NCI-H1930 (cell line): ENCODE results near the gene PNPLA2.

ENCODE experiments used
- DNase-seq, 2 experiments: peaks; one replicate each; lab custom pipeline; 2025; lab: John Stamatoyannopoulos, UW

PNPLA2 gene

DNA sequence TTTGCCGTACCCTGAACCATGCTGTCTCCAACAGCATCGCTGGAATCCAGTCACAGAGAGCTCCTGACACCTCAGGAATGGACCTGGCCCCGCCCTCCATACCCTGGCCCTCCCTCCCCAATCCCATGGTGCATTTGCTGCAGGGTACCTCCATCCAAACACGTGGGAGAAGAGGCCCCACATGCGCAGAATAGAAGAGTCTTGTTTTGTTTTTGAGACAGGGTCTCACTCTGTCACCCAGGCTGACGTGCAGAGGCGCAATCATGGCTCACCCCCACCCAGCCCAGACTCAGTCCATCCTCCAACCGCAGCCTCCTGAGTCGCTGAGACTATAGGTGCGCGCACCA, 2.3 kb upstream of the PNPLA2 start:
- DNase-seq = no peak

DNA sequence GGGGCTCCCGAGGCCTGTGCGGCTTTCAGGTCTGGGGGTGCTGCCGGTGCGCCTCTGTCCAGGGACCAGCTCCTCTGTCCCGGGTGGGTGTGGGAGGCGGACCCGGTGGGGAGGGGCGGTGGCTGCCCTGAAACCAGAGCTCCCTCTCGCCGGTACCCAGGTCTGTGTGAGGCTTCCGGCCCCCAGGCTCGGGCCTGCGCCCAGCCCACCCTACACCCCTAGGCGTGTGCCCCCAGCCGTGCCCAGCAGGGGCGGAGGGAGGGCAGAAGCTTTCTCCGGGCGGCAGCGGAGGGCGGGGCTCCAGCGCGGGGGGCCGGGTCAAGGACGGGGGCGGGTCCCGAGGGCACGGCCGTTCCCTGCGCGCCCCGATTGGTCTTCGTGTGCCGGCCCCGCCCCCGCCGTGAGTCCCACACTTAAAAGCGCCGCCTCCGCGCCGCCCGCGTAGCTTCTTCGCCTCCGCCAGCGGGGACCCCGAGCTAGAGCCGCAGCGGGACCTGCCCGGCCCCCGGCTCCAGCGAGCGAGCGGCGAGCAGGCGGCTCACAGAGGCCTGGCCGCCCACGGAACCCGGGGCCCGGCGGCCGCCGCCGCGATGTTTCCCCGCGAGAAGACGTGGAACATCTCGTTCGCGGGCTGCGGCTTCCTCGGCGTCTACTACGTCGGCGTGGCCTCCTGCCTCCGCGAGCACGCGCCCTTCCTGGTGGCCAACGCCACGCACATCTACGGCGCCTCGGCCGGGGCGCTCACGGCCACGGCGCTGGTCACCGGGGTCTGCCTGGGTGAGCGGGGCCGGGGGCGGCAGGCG, 616 bp downstream of the PNPLA2 start:
- DNase-seq = peak; percentile 87 to 92

DNA sequence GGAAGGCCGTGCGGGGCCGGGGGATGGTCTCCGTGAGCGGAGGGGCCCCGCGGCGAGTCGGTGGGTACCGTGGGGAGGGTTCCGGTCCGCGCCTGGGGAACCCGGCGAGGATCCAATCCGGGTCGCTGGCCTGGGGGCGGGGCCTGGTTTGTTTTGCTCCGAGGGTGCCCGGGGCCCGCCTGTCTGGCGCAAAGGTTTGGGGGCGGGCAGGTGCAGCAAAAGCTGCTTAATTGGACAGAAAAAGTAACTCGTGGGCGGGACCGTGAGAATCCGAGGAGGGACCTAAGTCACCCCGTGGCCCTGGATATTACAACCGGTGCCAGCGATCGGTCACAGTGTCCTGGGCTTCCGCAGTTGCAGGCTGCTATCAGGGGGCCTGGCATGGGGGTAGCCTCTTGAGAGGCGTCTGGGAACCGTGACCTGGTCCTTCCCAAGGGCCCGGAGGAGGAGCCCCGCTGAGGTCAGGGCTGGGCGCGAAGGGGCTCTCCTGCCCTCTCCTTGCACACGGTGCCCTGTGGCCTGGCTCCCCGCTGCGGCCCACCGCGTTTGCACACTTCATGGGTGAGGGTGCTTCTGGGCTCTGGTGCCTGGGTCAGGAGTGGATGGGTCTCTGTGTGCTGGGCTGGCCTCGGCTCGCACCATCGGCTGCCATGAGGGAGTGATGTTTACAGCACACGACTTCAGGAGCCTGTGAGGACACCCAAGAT, 1.4 kb downstream of the PNPLA2 start:
- no peak for DNase-seq

DNA sequence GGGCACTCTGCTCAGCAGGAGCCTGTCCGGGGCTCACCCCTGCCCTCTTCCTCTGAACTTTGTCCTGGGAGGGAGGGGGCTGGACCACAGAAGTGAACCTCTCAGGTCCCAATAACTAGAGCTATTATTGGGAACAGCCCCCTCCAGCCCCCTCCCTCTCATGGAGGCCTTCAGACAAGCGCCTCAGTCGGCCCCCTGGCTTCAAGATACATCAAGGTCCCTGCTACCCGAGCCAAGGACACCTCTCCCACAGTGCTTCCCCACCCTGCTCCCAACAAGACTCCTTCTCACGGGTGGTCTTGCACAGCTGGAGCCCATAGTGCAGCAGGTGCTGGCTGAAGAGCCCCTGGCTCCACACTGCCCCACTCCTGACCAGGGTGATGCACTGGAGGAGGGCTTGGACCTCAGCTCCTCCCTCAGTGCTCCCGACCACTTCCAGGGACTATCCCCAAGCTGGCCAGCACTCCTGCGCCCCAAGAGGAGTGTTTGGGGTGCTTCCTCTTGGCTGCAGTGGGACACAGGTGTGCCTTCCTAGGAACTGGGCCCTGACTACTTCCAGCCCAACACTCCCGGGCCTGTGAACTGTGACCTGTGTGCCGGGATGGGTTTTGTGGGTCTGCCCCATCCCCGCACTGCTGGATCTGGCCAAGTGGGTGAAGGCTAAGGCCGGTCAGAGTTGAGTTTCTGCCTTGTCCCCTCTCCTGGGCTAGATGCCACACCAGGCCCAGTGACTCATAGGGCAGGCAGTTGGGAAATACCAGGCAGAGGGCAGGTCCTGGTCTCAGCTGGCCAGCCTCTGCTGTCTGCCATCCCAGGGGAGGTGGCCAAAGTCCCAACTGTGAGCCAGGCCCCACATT, 2.2 kb downstream of the PNPLA2 start:
- no peak for DNase-seq

DNA sequence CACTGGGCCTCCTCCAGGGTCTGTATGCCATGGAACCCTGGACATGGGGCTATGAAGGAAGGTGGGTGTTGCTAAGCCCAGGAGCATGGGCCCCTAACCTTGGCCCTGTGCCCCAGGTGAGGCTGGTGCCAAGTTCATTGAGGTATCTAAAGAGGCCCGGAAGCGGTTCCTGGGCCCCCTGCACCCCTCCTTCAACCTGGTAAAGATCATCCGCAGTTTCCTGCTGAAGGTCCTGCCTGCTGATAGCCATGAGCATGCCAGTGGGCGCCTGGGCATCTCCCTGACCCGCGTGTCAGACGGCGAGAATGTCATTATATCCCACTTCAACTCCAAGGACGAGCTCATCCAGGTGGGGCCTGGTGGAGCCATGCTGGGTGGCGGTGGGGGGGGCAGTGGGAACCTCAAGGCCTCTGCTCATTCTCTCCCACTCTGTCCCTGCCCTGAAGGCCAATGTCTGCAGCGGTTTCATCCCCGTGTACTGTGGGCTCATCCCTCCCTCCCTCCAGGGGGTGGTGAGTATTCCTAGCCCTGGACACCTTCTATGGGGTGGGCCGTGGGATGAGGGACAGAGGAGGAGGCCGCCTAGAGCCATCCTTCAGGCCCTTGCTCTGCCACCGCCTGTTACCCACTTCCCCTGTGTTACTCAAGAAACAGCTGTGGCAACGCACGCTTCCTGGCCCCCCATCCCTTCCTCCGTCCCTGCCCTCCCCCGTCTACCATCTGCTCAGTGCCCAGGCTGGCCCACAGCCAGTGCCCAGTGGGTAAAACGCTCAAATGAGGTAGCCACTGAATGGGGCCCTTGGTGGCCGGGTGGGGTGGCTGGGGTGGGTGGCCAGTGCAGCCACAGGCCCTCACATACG, 3.0 kb downstream of the PNPLA2 start:
- no peak for DNase-seq

DNA sequence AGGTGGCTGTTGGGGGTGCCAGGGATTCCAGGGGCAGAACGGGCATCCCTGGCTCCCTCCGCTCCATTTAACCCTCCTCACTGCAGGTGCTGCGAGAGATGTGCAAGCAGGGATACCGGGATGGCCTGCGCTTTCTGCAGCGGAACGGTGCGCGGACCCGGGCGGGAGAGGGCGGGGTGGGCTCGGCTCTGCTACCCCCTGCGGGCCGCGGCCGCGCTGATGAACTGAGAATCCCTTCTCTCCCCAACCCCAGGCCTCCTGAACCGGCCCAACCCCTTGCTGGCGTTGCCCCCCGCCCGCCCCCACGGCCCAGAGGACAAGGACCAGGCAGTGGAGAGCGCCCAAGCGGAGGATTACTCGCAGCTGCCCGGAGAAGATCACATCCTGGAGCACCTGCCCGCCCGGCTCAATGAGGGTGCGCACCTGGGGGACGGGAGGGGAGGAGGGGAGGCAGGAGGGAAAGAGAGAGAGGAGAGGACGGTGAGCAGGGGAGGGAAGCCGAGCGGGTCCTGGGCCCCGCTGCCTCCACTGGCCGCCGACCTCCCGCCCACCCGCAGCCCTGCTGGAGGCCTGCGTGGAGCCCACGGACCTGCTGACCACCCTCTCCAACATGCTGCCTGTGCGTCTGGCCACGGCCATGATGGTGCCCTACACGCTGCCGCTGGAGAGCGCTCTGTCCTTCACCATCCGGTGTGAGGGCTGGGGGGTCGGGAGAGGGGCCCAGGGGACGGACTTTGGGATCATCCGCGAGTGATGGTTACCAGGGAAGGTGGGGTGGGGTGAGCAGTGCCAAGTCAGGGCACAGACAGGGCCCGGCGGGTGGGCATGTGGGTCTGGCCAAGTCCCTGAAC, 5.0 kb downstream of the PNPLA2 start:
- no peak for DNase-seq

DNA sequence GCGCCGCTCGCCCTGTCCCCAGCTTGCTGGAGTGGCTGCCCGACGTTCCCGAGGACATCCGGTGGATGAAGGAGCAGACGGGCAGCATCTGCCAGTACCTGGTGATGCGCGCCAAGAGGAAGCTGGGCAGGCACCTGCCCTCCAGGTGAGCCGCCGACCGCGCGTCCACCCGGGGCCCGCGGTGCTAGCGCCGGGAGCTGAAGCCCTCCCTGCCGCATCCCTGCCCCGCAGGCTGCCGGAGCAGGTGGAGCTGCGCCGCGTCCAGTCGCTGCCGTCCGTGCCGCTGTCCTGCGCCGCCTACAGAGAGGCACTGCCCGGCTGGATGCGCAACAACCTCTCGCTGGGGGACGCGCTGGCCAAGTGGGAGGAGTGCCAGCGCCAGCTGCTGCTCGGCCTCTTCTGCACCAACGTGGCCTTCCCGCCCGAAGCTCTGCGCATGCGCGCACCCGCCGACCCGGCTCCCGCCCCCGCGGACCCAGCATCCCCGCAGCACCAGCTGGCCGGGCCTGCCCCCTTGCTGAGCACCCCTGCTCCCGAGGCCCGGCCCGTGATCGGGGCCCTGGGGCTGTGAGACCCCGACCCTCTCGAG, 5.7 kb downstream of the PNPLA2 start:
- no peak for DNase-seq

DNA sequence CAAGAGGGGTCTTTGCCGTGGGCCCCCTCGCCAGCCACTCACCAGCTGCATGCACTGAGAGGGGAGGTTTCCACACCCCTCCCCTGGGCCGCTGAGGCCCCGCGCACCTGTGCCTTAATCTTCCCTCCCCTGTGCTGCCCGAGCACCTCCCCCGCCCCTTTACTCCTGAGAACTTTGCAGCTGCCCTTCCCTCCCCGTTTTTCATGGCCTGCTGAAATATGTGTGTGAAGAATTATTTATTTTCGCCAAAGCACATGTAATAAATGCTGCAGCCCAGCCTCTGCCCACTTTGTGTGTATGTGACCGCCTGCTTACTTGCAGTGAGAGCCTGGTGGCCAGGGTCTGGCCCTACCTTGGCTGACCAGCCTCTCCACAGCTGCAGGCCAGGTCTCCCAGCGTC, 6.2 kb downstream of the PNPLA2 start:
- no peak for DNase-seq

DNA sequence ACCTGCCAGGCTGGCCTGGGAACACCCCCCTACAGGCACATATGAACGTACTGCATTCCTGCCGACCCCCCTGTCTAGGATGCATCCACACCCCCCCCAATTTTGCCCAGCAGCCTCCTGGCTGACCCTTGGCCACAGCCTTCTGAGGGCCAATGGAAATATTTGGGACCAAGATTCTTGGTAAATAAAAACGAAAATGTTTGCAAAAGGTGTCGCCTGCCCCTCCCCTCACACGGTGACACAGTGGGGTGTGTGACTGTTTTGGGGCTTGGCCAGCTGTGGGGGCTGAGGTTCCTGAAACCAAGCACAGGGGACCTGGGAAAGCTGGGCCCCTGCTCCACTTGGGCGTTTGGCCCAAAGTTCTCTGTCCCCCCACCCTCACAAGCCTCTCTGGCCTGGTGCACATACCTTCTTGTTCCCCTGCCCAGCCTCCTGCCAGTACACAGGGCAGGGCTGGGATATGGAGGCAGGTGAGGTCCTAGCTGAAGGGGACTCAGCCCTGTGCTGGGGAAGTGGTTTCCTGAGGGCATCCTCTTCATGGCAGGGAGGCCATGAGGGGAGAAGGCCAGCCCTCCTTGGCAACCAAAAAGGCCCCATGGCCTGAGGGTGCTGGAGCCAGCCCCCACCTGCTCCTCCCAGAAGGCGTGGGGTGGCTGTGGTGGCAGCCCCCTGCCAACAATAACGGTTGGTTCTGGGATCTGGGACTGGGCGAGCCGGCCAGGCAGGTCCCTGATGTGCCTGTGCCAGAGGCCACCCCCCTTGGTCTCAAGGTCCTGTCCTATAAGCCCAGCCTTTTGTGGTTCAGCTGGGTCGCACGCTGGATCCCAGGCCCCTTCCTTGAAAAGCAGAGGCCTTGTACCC, 6.9 kb downstream of the PNPLA2 start:
- no peak for DNase-seq

DNA sequence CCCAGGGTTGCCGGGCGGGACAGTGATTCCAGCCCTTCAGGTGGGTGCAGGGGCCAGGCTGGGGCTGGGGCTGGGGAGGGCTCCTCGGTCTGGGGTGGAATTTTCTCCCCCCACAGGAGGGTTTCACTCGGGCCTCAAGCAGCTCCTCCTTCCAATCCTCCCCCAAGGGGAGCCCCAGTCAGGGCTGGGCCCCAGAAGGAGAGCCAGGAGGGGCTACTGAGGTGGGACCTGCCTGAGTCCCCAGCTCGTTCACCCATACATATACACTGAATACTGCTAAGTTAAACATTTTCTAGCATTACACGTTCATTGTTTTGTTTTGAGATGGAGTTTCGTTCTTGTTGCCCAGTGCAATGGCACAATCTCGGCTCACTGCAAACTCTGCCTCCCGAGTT, 7.5 kb downstream of the PNPLA2 start:
- no peak for DNase-seq

DNA sequence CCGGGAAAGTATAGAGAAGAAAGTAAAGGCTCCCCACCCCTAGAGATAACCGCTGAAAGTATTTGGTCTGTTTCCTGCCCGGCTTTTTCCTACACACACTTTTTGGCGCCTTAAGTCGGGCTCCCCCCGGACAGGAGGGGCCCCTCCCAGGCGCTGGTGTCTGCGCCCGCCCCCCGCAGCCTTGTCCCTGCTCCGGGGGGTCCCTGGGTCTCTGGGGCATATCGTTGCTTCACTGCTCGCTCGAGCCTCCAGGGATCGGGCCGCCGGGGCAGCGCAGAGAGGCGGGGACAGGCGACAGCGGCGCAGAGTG, 8.1 kb downstream of the PNPLA2 start:
- no peak for DNase-seq

DNA sequence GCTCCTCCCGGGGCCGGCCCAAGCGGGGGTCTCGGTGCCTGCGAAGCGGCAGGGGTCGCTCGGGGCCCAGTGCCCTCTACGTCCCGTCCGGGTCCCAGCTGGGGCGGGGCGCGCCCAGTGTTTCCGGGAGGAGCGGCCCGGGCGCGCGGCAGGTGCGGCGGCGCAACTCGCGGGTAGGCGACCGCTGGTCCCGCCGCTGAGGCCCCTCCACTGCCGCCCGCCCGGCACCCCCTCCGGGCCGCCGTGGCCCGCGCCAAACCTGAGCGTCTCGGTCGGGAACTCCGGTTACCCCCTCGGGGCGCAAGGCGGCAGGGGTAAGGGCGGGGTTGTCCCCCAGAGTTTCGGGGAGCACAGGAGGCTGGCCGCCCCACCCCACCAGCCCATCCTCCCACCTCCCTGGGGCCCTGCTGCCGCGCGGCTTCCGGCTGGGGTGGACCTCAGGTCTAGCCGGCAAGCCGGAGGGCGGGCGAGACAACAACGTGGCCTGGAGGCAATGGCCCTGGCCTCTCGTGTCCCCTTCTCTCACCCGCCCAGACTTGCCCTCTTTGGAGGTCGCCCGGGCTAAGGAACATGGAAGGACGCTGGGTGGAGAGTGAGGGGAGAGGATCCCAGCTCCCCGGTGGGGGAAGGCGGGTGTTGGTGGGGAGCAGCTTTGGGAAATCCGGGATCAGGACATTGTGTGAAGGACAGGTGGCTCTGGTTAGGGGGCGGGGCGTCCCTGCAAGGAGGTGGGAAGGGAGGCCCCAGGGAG, 8.6 kb downstream of the PNPLA2 start:
- peak in 1 of 2 experiments; percentile 32 for DNase-seq

DNA sequence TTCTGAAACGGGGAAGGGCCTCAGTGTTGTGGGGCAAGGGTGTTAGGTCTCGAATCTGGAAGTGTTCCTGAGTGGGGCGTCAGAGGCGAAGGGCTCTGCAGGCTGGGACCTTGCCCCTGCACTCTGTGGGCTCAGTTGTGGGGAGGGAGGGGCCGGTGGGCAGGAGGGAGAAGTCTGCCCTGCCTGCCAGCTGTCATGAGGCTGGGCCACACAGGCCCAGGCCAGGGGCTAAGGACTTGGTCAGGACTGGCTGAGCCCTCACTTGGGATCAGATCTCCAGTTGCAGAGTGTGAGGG, 9.1 kb downstream of the PNPLA2 start, which contains the start of gene CRACR2B:
Gene CRACR2B (plus strand): TSS at position 23 of the 296 bp plus-strand sequence. CDS start 689 bp downstream, outside the sequence.
- DNase-seq = no peak

DNA sequence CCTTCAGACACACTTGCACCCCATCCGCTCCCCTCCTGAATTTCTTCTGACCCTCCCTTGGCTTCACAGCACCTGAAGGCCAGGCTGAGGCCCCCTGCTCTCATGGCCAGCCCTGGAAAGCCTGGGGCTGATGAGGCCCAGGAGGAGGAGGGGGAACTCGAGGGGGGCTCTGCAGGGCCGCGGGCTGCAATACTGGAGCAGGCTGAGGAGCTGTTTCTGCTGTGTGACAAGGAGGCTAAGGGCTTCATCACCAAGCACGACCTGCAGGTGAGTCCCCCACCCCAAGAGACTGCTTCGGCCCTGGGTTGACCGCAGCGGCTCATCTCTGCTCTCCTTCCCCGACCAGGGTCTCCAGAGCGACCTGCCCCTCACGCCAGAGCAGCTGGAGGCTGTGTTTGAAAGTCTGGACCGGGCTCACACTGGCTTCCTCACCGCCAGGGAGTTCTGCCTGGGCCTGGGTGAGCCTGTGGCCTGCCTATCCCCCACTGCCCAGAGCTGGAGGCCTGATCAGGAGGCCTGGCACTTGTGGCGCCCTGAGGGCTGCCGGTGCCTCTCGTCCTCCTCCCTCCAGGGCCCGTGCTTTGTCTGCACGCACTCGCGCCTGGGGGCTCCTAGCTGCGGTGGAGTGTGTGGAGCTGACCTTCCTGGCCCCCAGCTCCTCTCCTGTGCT, 9.9 kb downstream of the PNPLA2 start:
- DNase-seq = no peak

DNA sequence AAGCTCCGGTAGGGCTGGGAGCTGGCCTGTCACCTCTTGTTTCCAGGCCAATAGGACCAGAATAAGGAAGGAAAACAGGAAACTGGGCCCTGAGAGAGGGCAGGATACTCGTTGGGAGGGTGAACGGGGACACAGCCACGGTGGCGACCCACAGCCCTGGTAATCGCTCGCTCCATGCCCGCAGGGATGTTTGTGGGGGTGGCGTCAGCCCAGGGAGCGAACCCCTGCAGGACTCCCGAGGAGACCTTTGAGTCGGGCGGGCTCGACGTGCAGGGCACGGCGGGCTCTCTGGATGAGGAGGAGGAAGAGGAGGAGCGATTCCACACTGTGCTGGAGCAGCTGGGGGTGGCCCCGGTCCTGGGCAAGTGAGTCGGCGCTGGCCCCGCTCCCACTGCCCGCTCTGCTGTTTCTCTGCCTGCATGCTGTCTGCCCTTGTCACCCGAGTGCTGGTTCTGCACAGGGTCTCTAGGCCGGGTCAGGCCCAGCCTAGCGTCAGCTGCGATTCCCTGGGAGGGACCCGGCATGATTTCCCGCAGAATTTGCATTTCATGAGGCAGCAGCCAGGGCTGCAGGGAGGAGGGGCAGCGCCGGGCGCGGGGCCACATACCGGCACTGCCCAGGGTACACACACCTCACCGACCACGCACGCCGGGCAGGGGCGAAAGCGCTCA, 10.6 kb downstream of the PNPLA2 start:
- DNase-seq = no peak

DNA sequence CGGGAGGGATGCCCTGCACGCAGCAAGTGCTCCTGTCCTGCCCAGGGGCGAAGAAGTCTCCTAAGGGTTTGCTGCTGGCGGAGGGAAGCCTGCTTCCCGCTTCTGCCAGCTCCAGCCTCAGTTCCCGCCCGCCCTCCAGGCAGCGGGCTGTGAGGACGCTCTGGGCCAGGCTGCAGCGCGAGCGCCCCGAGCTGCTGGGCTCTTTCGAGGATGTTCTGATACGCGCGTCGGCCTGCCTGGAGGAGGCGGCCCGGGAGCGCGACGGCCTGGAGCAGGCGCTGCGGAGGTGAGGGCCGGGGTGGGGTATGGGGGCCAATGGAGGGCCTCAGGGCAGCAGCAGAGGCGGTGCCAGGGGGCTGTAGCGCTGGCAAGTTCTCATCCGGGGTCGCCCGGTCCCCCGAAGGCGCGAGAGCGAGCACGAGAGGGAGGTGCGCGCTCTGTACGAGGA, 11.2 kb downstream of the PNPLA2 start:
- DNase-seq = no peak

DNA sequence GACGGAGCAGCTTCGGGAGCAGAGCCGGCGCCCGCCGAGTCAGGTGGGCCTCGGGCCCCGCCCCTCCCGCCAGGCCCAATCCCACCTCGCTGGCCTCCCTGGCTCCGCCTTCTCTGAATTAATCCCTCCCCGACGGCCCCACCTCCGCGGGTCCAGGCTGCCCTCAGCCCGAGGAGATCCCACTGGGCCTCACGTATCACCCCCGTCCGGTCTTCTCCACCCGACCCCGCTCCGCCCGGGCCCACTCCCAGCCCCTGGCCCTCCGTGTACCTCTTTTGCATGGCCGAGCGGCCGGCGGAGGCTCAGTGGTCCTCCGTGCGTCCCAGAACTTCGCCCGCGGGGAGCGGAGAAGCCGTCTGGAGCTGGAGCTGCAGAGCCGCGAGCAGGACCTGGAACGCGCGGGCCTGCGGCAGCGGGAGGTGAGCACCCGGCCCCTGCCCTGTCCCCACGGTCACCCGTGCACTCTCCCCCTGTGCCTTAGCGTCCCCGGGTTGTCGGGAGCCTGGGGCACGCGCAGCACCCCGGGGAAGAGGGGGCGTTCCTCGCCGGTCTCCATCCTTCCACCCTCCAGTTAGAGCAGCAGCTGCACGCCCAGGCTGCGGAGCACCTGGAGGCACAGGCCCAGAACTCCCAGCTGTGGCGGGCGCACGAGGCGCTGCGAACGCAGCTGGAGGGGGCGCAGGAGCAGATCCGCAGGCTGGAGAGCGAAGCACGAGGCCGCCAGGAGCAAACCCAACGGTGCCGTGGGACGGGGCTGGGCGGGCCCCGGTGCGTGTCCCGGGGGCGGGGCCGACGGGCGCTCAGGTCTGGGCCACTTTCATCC, 11.8 kb downstream of the PNPLA2 start:
- DNase-seq = no peak
